ENCODE measurements around the gene RREB1.

Gene RREB1

DNA sequence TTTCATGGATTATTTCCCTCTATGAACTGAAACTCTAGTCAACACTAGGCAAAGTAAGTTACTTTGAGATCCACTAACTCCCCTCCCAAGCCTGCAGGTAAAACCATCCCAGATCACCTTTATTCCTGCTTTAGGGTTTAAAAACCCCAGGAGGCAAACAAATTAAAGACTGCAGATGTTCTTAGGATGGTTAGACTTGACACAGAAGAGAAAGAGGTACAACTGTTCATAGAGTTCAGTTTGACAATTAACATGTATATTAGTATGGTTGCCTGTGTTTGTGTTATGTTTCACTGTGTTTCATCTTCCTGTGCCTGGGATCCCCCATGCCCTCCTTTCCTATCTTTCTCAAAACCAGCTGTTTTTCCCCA, 53.5 kb downstream of the RREB1 start:
- DNase-seq (ENCODE audit: low read depth) = no peak
- no peak overlapping the region for H3K4me3 ChIP-seq (ENCODE audit: control insufficient read depth, low read depth, low read length)
- TF ChIP-seq CTCF (IDR thresholded peaks at IDR 0.05; ENCODE audit: control insufficient read depth, insufficient read depth, low read depth, low read length, missing control alignments) = no peak

- TF ChIP-seq CTCF (IDR thresholded peaks at IDR 0.05; ENCODE audit: control insufficient read depth, insufficient read depth, low read depth, low read length, missing control alignments) = no peak
- no peak for DNase-seq (ENCODE audit: low read depth)
- no peak overlapping the region for H3K4me3 ChIP-seq (ENCODE audit: control insufficient read depth, low read depth, low read length)
Observed at GRCh38 chr6:7161845-7162244, 54.1 kb downstream of the RREB1 start.

DNA sequence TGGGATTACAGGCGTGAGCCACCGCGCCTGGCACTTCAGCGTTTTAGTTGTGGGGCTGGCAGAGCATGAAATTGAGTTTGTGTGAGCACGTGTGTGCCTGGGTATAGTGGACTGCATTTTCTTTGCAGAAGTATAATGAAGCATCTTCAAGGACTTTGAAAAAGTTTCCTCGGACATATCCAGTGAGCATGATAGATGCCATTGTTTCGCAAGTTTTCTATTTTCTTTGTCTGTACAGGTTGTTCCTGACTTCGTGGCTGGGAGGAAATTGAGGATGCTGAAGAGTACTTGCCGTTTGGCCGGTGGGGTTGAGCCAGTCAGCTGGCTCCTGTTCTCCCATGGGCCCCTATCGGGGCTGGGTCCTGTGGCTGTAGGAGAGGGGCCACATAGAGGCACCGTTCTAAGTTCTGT, 55.9 kb downstream of the RREB1 start:
- DNase-seq (ENCODE audit: low read depth) = no peak
- TF ChIP-seq CTCF (IDR thresholded peaks at IDR 0.05; ENCODE audit: control insufficient read depth, insufficient read depth, low read depth, low read length, missing control alignments) = no peak
- H3K4me3 ChIP-seq (ENCODE audit: control insufficient read depth, low read depth, low read length) = no peak overlapping the region

DNA sequence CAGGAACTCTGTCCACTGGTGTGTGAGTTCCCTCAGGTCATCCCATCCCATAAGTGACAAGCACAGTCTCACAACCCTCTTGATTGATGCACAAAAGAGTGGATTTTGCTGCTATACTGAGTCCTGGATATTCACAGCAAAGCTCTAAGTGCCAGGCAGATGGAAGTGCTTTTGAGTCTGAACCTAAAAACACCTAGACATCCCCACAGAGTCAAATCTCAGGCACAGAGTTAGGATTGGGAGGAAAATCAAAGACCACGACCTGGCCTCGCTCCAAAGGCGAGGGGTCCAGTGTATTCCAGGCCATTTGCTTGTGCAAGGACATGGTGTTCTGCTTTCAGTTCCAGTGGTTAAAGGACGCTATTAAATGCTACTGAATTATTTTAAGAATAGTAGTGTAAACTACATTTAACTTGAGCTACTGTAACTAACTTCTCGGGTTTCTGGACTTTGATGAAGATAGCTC, 56.8 kb downstream of the RREB1 start:
- no peak for TF ChIP-seq CTCF (IDR thresholded peaks at IDR 0.05; ENCODE audit: control insufficient read depth, insufficient read depth, low read depth, low read length, missing control alignments)
- DNase-seq (ENCODE audit: low read depth) = no peak
- no peak overlapping the region for H3K4me3 ChIP-seq (ENCODE audit: control insufficient read depth, low read depth, low read length)

DNA sequence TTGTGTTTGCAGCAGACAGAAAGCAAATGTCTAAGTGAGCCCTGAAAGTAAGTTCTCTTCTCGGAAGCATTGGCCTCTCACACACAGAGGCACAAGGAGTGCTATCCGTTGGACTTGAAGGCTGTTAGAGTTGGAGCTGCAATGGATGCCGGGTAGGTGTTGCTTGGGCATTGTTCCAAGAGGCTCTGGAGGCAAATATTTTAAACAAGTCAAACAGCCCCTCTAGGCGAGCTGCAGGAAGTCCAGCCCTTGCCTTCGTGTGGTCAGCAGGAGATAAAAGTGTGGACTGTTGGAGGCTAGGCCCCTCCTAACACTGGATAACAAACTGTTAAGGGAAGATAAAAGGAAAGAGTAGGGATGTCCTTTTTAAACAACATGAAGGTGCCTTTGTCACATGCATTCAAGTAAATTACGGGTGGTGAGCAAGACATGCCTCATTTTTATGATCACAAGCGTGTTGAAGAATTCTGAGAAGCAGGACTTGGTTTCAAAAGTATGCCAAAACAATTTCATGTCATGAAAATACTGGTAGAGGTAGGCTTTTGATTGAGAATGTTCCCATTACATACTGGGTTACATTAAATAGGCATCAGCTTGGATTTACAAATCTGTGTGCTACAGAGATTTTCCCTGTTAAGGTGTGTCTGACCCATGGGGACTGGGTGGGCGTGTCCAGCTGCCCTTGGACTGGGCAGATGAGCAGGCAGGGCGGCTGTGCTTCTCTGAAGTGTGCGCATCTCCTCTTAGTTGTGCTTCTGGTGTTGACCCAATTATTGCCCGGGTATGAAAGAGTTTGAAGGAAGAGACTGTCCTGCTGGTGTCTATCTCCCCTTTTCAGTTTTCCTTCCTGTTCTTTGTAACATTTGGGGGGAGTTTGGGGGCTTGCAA, 57.5 kb downstream of the RREB1 start:
- TF ChIP-seq CTCF (IDR thresholded peaks at IDR 0.05; ENCODE audit: control insufficient read depth, insufficient read depth, low read depth, low read length, missing control alignments) = no peak
- H3K4me3 ChIP-seq (ENCODE audit: control insufficient read depth, low read depth, low read length) = no peak overlapping the region
- no peak for DNase-seq (ENCODE audit: low read depth)

GRCh38 chr6:7165890-7166267, 58.1 kb downstream of the RREB1 start:
- no peak for TF ChIP-seq CTCF (IDR thresholded peaks at IDR 0.05; ENCODE audit: control insufficient read depth, insufficient read depth, low read depth, low read length, missing control alignments)
- no peak for DNase-seq (ENCODE audit: low read depth)
- no peak overlapping the region for H3K4me3 ChIP-seq (ENCODE audit: control insufficient read depth, low read depth, low read length)

Measured in AG09309 (cell line).